A172 (cell line): ENCODE measurements around the gene MRPS16. TPM values are rescaled to one million over a fixed set of nuclear protein-coding genes. Genes with fewer than 3 reads are reported as not detected.
"Not testable (repeated sequence)": the region's sequence is repeated elsewhere in the genome, so short reads cannot be mapped to it uniquely, and the experiment has no call there.

ENCODE experiments used
- DNase-seq: peaks from one replicate; pipeline ENCODE4 v3.0.0-alpha.2; 2015; ENCODE audit warnings: low spot score
- total RNA-seq: library from RNA; depleted of rRNA; stranded (reverse); fragments of >200 nt; shearing (Covaris generic); gene quantifications from 2 replicates; pipeline ENCODE4 v1.2.3, GENCODE V29; 2014; rRNA removed

MRPS16 gene
- 106 and 118 TPM in 2 replicates for total RNA-seq

GRCh38 chr10:73252445-73253224 is at the start of gene MRPS16:
Gene MRPS16 (minus strand): TSS chr10:73252644. CDS start chr10:73252482, 162 bp downstream.
- DNase-seq: peak; percentile 95

- no peak for DNase-seq
Observed at GRCh38 chr10:73296946-73297345, 44.5 kb upstream of the MRPS16 start.

DNA sequence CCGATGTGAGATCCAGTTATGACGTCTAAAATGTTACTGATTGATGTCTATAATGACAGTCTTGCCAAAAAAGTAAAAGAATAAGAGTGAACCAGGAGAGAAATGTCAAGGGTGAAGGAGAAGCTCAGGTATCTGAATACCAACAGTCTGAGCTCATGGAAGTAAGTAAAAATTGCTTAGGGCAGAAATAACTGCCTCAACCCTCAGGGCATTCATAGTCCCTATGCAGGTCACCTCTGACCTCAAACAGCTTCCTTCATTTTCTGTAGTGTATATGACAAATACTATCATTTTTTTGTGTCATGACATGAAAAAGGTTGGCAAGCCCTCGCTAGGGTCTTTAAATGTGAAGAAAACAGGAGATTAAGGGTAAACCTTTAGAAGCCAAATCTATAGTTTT is 41.0 kb upstream of the MRPS16 start:
- no peak for DNase-seq

DNA sequence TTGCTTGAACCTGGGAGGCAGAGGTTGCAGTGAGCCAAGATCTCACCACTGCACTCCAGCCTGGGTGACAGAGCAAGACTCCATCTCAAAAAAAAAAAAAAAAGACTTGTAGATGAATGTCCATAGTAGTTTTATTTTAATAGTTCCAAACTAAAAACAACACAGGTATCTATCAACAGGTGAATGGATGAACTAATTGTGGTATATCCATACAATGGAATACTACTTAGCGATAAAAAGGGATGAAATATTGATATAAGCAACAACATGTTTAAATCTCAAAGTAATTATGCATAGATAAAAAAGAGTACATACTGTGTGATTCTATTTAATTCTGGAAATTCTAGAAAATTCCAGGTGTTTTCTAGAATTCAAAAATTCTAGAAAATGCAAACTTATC is 37.5 kb upstream of the MRPS16 start:
- no peak for DNase-seq

- no peak for DNase-seq
Observed at GRCh38 chr10:73287441-73287840, 35.0 kb upstream of the MRPS16 start.

DNA sequence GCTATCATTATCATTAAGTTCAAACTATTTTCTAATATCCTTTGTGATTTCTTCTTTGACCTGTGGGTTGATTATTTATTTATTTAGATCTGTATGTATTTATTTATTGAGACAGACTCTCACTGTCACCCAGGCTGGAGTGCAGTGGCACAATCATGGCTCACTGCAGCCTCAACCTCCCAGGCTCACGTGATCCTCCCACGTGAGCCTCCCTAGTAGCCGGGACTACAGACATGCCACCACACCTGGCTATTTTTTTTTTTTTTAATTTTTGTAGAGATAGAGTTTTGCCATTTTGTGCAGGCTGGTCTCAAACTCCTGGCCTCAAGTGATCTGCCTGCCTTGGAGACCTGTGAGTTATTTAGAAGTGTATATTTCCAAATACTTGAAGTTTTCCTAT is 28.7 kb upstream of the MRPS16 start:
- DNase-seq: no peak

DNA sequence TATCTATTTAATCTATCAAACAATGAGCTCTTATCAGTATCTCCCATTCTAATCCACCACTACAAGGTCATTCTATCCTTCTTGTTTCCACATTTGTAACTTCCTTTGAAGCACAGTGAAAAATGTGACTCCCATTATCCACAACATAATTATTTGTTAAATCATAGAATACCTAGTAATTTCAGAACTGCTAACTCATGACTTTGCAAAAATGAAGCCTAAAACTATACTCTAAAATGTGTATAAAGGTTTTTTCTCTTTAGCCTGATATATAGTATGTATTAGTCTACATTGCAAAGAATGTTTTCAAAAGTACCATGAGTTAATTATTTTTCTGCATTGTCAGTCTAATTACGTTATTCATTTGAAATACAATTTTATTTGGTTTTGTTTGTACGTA is 12.0 kb upstream of the MRPS16 start:
- DNase-seq: no peak

DNA sequence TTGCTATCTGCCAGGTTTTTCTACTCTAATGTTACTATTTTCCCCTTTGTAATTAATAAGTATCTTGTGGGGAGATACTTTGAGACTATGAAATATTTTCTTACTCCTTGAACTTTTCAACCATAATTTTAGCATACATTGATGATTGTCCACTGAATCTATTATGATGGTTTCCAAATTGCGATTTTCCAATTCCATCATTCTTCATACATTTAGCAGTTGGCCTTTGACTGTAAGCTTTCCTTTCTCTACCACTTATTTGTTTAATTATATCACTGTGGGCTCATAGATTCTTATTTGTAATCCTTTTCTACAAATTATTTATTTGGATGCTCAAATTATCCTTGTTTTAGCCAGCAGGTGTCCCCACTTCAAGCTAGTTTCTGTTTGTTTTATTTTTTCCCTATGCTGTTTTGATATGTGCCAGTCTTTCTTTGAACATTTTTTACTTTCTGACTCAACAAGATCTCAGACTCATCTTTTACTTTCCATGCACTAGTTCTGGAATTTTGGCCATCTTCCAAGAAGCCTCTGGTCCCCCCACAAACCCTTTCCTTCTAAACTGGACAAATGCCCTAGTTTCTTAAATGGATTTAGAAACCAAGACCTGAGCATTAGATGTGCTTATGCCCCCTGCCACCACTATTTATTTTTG is 11.4 kb upstream of the MRPS16 start:
- DNase-seq: peak; percentile 26

GRCh38 chr10:73262880-73263555 is 10.6 kb upstream of the MRPS16 start:
- DNase-seq: no peak

DNA sequence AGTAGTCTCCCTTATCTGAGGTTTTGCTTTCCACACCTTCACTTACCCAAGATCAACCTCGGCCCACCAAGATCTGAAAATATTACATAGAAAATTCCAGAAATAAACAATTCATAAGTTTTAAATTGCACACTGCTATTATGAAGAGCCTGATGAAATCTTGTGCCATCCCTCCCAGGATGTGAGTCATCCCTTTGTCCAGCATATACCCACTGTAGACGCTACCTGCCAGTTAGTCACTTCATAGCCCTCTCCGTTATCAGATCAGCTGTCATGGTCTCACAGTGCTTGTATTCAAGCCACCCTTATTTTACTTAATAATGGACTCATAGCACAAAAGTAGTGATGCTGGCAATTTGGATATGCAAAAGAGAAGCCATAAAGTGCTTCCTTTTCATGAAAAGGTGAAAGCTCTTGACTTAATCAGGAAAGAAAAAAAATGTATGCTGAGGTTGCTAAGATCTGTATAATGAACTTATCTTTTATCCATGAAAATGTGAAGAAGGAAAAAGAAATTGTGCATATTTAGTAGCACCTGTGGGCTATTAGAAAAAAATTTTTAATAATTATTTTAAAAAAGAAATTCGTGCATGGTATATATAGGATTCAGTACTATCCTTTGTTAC is 9.8 kb upstream of the MRPS16 start:
- peak; percentile 96 for DNase-seq

DNA sequence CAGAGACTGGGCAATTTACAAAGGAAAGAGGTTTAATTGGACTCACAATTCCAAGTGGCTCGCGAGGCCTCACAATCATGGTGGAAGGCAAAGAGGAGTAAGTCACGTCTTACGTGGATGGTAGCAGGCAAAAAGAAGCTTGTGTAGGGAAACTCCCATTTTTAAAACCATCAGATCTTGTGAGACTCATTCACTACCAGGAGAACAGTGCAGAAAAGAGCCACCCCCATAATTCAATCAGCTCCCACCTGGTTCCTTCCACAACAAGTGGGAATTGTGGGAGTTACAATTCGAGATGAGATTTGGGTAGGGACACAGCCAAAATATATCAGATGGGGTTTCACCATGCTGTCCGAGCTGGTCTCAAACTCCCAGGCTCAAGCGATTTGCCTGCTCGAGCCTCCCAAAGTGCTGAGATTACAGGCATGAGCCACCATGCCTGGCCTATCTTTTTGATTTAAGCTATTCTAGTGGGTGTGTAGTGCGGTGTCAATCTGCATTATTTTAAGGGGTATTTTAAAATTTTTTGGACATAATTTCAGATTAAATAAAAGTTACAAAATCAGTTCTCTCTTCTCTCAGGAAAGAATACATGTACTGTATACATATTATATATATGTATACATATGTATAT is 9.0 kb upstream of the MRPS16 start:
- DNase-seq: no peak

DNA sequence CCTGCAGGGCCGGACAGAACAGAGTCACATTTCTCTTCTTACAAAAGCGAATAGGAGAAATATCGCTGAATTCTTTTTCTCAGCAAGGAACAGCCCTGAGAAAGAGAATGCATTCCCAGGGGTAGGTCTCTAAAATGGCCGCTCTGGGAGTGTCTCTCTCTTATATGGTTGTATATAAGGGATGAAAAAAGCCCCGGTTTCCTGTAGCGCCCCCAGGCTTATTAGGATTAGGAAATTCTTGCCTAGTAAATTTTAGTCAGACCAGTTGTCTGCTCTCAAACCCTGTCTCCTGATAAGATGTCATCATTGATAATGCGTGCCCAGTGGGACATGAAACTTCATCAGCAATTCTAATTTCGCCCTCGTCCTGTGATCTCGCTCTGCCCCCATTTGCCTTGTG is 6.2 kb upstream of the MRPS16 start:
- not testable (repeated sequence) for DNase-seq

DNA sequence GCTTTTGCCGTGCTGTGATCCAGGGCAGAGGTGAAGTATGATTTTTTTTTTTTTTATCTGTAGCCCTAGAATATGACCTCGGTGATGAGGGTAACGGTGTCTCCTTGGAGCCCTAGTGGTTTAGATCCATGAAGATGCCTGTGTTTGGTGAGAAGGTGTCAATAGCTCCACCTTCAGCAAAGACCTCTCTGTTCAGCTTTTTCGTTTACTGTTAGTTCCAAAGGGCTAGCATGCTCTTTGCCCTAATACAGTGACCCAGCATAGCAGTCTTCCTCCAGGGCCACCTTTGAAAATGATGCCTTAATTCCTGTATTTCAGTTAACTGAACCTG is 746 bp upstream of the MRPS16 start:
- DNase-seq: peak; percentile 22

DNA sequence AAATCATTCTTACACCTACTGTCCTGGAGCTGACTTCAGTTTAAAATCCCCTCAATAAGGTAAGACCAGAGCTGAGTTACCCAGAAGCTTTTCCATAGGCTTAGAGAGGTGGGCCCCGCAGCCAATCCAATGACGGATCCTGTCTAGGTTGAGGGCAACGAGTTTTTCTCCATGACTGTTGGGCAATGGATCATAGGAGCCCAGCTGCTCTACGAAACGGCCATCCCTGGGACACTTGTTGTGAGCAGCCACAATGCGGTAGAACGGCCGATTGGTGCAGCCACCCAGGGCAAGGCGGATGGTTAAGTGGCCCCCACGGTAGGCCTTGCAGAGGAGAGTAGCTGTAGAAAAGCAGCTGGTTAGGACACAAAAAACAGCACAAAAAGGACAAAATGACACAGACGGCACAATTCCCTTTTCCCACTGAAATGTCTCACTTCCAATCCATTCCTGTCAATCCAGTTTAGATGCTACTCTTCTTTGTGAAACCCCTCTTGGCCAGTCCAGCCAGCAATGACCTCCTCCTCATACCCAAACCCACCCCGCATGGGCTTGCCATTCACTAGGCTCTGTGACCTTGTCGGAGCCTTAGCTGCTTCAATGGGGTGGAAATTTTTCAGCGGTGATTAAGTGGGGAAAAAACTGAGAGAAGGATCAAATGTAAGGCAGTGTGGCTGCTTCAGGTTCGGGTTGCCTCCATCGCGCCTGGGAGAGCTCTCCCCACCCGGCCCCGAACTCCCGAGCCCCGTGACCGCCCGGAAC is 580 bp downstream of the MRPS16 start:
- DNase-seq: no peak

GRCh38 chr10:73248259-73248724 is 4.2 kb downstream of the MRPS16 start:
- no peak for DNase-seq

DNA sequence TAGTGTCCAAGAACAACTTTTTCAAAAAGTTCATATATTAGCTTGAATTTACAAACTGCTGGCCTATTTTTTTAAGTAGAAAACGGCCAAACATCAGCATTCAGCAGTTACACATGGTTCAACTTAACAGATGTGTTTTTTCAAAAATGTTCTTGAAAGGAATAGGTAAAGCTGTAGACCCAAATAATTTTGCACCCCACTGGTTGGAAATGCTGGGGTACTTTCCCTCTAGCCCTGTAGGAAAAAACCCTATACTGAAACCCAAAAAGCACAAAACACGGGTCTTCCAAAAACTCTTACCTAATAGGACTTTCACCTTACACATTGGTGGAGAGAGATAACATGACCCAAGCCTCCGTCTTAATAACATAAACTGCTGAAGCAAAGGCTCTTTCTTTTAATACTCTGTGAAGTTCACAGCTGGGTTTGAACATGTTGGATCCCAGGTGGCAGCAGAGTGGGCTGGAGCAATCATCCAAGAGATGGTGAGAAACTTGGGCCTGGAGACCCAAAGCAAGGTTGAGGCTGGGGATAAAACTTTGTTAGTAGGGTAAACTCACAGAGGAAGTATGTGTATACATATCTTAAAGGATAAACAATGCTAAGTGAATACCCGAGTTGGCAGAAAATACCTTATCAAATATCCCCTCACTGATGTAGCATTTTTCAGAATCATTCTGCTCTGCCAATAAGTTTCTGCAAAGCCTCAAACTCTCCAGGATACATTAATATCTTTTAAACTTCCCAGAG is 4.8 kb downstream of the MRPS16 start:
- peak; percentile 16 for DNase-seq

DNA sequence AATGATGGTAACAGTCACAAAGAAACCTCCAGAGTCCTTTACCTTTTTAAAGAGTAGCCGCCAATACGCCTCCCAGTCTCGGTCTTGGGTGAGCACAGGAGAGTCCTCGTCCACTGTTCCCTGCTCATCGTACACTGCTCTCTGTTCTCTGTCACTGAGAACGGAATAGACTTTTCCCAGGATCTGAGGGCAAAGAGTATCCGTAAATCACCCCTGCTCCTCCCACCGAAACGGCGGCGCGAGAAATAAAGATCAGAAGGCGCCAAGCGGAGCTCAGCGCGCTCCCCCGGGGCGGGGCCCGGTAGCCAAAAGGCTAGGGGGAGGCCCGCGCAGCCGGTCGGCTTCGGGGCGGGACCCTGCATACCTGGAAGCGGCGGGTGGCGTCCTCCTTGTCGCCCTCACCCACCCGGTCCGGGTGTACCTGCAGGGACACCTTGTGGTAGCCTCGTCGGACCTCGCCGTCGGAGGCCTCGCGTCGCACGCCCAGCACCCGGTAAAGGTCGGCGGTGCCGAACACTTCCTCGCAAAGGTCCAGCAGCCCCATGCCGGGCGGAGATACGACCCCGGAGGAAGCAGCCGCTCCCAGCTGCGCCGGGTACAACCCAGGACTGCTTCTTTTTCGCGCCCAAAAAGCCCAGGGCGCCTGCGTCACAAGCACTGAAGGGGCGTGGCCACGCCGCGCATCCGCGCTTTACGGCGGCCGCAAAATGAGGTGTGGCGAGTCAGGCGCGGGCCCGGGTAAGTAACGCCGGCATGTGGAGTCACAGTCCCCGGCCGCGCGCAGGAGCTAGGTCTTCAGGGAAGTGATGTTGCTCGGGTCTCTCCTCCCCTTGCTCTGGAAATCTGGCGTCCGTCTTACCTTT is 5.6 kb downstream of the MRPS16 start, which contains the start of gene DNAJC9:
Gene DNAJC9, minus strand, starts transcription at position 610 of the 863 bp plus-strand sequence. Its CDS starts 66 bp downstream, at position 544.
- DNase-seq: peak; percentile 87

GRCh38 chr10:73246322-73246645 is 6.2 kb downstream of the MRPS16 start:
- DNase-seq: no peak

DNA sequence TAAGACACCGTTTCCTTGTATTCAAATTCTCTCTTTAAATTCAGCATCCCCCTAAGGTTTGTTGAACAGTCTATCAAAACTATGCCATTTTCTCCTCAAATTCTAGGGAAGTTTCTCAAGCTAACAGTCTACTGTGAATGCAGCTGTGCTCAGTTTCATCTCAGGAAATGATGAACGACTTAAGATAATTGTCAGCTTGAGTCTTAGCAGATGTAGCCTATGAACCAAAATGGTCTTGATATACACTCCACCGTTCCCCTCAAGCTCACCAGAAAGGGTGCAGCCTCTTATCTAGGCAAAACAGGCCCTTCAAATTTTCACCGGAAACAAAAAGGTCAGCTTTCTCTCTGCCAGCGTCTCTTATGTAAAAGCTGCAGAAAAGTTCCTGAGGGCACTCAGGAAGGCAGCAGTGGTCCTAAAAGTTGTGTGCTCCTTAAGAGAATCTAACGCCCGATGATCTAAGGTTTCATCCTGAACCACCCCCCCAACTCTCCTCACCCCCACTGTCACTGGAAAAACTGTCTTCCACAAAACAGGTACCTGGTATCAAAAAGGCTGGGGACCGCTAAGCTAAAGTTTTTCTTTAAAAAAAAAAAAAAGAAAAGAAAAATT is 7.5 kb downstream of the MRPS16 start:
- no peak for DNase-seq
